ENCODE results near the gene CHRM5. TPM values are rescaled to one million over a fixed set of nuclear protein-coding genes. Genes with fewer than 3 reads are reported as not detected.

Gene CHRM5
- total RNA-seq, 1 donor from 2014 or later: not detected

Other genes starting within 250 kb of the CHRM5 start
- gene AVEN, start 70.7 kb downstream of the CHRM5 start, total RNA-seq: 30.6 TPM
- 59.3 TPM for gene EMC7, start 133.4 kb downstream of the CHRM5 start, total RNA-seq
- 1.3 TPM for gene PGBD4, start 133.6 kb downstream of the CHRM5 start, total RNA-seq
- gene KATNBL1, start 241.6 kb downstream of the CHRM5 start, total RNA-seq: 16.8 TPM

Data from Right ventricle myocardium superior (tissue), 1 donor.